ENCODE data around the gene ARMH4.

- TF ChIP-seq CTCF (IDR thresholded peaks at IDR 0.05 in 4 of 5, conservative IDR thresholded peaks at IDR 0.05 in 1 of 5), result no peak
- no peak for TF ChIP-seq POLR2A (IDR thresholded peaks at IDR 0.05)
Observed at GRCh38 chr14:58143106-58143505, 8.9 kb downstream of the ARMH4 start.
